Dermis blood vessel endothelial cell (primary cell): Measurements from ENCODE around the gene SF3A1. TPM values are rescaled to one million over a fixed set of nuclear protein-coding genes. Genes with fewer than 3 reads are reported as not detected.
"Not testable (repeated sequence)": the region's sequence is repeated elsewhere in the genome, so short reads cannot be mapped to it uniquely, and the experiment has no call there.

Experiments used
- DNase-seq: peaks from one replicate; pipeline ENCODE4 v3.0.0; 2010
- total RNA-seq: library from RNA; depleted of rRNA; stranded (reverse); fragments of >200 nt; gene quantifications from 2 replicates; pipeline ENCODE4 v1.2.3, GENCODE V29; 2014

SF3A1 gene
- total RNA-seq, result 17.5 and 34.9 TPM in 2 replicates

DNA sequence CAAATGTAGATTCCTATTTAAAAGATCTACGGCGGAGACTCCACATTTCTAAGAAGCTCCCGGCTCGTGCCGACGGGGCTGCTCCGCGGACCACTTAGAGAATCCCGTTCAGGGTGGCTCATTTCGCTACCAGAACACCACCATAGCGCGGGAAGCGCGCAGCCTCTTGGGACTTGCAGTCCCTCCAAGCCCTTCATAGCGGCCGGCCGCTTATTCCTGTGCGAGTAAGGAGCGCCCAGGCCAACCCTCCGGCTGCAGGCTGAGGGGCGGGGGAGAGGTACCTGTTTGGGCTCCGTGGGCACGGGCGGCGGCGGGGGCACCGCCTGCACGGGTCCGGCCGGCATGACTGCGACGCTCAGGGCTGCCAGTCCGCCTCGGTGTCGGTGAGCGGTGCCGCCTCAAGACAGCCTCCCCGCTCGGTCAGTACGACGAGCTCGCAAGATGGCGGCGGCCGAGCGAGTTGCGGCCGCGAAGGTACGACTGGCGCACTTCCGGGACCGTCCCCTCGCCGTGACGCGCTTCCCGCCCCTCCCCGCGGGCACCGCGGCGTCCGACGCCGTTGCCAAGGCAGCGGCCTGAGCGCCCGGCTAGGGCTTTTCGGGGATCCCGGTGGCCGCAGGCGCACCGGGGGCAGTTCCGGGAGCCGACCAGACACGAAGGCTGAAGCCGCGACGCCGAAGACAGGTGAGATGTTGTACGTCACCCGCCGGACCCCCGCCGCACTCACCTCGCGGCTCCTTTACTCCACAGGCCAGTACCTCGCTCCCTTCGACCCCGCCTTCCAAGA lies at the start of gene SF3A1, which contains the start of gene CCDC157:
Gene SF3A1 (minus strand): TSS at position 446 of the 787 bp plus-strand sequence. CDS start 102 bp downstream, at position 344.
Gene CCDC157 (plus strand): TSS at position 559 of the 787 bp plus-strand sequence. CDS start 8,994 bp downstream, outside the sequence.
- peak; percentile 94 for DNase-seq

- no peak for DNase-seq
Observed at GRCh38 chr22:30406400-30406799, 49.7 kb upstream of the SF3A1 start.

GRCh38 chr22:30405731-30406130 lies 49.0 kb upstream of the SF3A1 start:
- DNase-seq, result no peak

- DNase-seq, result no peak
Observed at GRCh38 chr22:30404307-30404706, 47.6 kb upstream of the SF3A1 start.

DNA sequence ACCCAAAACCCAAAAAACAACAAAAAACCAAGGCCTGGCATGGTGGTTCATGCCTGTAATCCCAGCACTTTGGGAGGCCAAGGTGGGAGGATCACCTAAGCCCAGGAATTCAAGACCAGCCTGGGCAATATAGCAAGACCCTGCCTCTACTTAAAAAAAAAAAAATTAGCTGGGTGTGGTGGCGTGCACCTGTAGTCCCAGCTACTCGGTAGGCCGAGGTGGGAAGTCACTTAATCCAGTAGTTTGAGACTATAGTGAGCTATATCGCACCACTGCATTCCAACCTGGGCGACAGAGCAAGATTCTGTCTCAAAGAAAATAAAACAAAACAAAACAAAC lies 46.0 kb upstream of the SF3A1 start:
- not testable (repeated sequence) for DNase-seq

DNA sequence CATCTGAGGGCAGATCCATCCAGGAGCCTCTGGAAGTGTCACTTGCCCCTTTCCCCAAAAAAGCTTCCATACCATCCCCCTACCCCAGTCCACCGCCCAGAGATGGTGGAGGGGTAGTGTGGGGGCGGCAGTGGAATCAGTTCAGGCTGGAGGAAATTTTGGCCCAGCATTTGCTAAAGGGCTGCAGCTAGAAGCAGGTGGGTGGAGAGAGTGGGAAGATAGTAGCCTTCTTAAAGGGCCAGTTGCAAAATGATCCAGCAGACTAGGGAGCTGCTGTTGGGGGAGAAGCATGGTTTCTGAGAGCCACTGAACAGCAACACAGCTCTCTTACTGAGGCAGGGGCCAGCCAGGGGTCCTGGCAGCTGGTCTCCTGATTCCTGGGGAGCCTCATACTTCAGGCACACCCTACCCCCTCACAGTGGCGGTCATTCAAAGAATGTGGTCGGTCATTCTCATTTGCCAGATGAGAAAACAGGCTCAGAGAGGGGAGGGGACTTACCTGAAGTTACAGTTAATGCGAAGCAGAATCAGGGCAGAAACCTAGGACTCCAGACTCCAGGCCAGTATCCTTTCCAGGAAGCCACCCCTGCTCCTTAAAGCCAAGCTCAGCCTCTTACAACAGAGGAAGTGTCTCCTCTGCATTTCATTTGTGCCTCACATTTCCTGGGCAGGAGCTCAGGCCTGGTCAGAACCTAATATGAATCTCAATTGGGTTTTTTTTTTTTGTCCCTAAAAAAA lies 45.5 kb upstream of the SF3A1 start:
- no peak for DNase-seq

- DNase-seq, result not testable (repeated sequence)
Observed at GRCh38 chr22:30401024-30401423, 44.3 kb upstream of the SF3A1 start.

- no peak for DNase-seq
Observed at GRCh38 chr22:30400159-30400558, 43.5 kb upstream of the SF3A1 start.

- DNase-seq, result no peak
Observed at GRCh38 chr22:30399718-30400117, 43.0 kb upstream of the SF3A1 start.

- DNase-seq, result no peak
Observed at GRCh38 chr22:30398685-30399680, 42.3 kb upstream of the SF3A1 start.

DNA sequence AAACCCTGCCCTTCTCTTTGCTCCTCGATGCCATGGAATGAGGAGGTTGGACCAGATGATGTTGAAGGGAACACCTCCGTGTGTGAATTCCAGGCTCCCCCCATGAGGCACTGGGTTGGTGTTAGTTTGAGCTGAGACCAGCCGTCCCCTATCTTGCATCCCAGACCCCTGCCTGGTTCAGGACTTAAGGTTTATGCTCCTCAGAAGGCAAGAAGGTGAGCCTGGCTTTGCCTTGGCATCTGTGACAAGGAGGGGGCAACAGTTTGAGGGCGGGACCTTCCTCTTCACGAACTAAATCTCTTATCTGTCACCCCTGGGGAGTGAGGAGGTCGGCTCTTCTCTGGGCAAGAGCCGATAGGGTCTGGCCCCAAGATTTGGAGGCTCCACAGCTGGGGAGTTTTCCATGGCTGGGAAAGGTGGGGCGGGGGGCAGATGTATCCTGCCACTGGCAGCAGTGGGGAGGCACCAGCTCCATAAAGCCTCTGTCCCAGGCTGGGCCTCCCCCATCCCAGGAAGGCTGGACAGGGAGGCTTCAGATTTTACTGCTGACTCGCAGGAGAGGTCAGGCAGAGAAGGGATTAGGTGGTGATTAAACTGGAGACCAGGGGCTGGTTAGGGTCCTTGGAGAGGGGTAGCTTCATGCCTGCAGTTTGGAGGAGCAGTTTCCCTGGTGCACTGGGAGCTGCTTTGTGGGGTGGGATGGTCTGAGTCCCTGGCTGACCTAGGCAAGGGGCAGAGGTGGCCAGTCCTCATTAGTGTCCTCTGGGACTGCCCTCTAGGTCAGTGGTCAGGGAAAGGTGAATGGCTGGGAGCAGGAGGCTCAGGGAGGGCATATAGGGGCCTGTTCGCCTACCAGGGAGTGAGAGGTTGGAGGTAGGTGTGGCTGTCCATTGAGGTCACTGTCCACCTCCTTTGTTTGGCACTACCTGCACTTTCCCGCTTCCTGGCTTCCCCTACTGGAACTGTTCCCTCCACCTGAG lies 41.3 kb upstream of the SF3A1 start:
- DNase-seq, result peak; percentile 35

DNA sequence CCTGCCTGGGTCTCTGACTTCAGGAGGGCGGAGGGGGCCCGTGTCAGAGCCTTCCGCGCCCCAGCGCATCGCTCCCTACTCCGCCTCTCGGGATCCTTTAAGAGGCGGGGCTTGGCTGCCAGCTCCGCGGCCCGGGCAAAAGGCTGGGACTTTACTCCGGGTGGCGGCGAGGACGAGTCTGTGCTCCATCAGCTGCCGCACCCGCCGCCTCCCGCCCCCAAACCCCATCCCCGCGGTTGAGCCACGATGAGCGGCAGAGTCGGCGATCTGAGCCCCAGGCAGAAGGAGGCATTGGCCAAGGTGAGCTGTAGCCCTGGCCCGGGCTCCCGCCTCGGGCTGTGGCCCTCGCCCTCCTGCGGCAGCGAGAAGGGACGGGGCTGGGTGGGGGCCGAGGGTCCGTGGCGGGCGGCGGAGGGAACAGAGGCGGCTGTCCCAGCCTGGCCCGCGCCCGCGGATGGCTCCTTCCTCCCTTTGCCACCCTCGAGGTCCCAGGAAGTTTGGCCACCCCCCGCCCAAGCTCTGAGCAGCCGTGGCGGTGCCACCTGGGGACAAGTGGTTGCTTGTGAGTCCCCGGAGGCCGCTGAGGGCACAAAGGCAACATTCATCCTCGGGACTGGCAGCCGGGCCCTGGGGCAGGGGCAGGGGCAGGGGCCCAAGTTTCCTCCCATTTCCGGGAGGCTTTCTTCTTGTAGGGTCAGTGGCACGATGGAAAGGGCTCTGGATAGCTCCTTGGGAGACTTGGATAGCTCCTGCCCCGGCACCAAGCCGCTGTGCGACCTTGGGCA lies 40.4 kb upstream of the SF3A1 start, which contains the start of gene SEC14L2:
Gene SEC14L2 (plus strand): TSS at position 148 of the 785 bp plus-strand sequence. CDS start 99 bp downstream, at position 247.
- peak; percentile 61 for DNase-seq

GRCh38 chr22:30393885-30394284 lies 37.2 kb upstream of the SF3A1 start:
- DNase-seq, result no peak

DNA sequence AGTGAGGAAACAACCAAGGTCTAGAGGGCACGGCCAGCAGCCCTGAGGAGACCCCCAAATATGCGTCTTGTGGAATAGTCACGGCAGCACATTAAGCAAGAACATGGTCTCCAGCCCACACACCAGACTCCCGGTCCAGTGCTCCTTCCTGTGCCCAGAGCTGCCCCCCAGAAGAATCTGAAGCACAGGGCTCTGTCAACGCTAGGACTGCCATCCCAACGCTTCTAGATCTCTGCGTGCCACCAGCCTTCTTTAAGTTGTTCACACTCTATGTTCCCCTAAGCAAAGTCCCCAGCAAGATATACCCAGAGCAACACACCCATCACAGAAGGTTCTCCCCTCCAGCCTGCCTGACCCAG lies 36.6 kb upstream of the SF3A1 start:
- no peak for DNase-seq

- DNase-seq, result no peak
Observed at GRCh38 chr22:30392661-30393321, 36.1 kb upstream of the SF3A1 start.

GRCh38 chr22:30390974-30391691 lies 34.4 kb upstream of the SF3A1 start:
- DNase-seq, result peak; percentile 86

DNA sequence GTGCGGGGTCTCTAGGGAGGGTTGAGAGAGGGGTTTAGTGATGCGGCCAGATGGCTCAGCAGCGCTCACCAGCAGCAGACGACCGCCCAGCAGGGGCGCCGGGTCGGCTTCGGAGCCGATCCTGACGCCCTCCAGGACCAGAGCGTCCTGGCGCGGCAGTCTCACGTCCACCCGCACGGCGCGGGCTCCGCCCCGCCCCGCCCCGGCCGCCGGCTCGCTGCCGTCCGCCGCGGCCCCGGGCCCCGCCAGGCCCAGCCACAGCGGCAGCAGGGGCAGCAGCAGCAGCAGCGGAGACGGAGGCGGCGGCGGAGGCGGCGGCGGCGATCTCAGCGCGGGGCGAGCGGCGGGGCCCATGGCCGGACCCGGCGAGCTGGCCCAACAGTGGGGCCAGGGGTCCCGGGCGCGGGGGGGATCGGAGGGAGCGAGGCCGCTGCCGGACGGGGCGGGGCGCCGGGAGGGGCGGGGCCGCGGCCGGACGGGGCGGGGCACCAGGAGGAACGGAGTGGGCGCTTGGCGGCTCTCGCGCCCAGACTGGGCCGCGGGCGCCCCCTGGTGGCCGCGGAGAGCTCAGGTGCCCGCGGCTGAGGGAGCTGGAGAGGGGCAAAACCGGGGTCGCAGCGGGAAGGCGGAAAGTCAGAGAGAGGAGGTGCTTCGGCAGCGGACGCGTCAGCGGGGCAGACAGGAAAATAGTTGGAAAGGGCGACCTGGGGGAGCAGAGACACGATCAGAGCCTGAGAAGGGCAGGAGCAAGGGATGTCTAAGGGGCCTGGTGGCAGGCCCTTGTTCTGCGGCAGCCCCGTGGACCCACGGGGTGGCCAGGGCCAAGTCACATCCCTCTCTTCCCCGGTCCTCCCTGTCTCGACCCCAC lies 30.5 kb upstream of the SF3A1 start, which contains the start of gene RNF215:
Gene RNF215 (minus strand): TSS at position 452 of the 868 bp plus-strand sequence. CDS start 98 bp downstream, at position 354.
- peak; percentile 88 for DNase-seq

GRCh38 chr22:30386608-30386959 lies 29.9 kb upstream of the SF3A1 start:
- no peak for DNase-seq
